ENCODE measurements around the gene DAPK1. TPM values are rescaled to one million over a fixed set of nuclear protein-coding genes. Genes with fewer than 3 reads are reported as not detected.

DAPK1 gene
- total and polyA plus RNA-seq, 2 donors (not counting 1 experiment from before 2014, with no cell fraction given), result 1.7 to 2.8 TPM

DNA sequence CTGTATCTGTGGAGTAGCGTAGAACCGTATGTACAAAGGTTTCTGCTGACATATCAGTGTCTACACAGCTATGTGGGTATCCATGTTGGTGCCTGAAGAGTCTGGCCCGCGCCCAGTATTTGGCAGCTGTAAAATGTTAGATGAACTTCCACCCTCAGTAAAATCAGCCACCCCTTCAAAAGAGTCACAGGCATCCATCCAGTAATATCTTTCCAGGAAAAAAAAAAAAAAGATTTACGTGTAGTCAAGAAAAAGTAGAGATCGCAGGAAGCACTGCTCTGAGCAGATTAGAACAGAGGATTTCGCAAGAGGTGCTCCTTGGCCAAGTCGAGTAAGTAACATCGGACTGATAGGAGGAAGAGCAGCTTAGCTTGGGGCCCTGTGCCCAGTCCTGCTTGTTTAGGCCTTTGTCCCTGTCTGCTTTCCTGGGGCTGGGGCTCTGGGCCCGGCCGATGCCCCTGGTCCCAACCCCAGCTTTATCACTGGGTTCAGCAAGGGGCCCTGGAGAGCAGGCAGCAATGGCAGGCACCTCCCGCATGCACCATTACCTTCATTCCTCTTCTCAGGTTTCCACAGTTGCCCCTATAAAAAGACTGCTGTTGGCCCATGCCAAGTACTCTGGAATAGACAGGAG lies 21.2 kb downstream of the DAPK1 start:
- Mint-ChIP-seq H3K4me1 (peaks cover 22% of the 10 kb centered on the region), H3K27me3 (peaks cover 51% of the 10 kb centered on the region), H3K27ac (no peak overlapping the region), H3K4me3 (no peak overlapping the region), H3K9me3 (ENCODE audit: insufficient read depth) (no peaks in the 10 kb centered on the region)
- H3K9ac ChIP-seq (ENCODE audit: low read length), result no peak overlapping the region
- no peak overlapping the region for H3K4me2 ChIP-seq (replicated peaks; ENCODE audit: low read depth, low read length, poor library complexity, severe bottlenecking)
- no peak overlapping the region for H2AFZ ChIP-seq (ENCODE audit: insufficient read depth, low read depth, low read length, poor library complexity, severe bottlenecking)
- 54% methylated on average over 10 of the region's 12 CpGs for WGBS (ENCODE audit: insufficient coverage)
- no peak overlapping the region for H3K27ac ChIP-seq (ENCODE audit: low read length in 2 of 2)
- ATAC-seq (ENCODE audit: low read depth), result no peak
- H3K36me3 ChIP-seq (replicated peaks in 1 of 2; ENCODE audit: control extremely low read depth in 1 of 2, control insufficient read depth in 1 of 2, extremely low read depth in 1 of 2, insufficient read depth in 2 of 2, low read length in 1 of 2), result no peaks in the 10 kb centered on the region
- peaks cover 0 to 6% (median 0%) of the 10 kb centered on the region in 3 donors for H3K9me3 ChIP-seq (ENCODE audit: control extremely low read depth in 1 of 3, control insufficient read depth in 2 of 3, insufficient read depth in 1 of 3, low read length in 2 of 3)
- ChIA-PET POLR2A (no interaction called here), CTCF (no interaction called here)
- intact Hi-C loops (cut with micrococcal nuclease), result no loop called here
- H4K20me1 ChIP-seq (ENCODE audit: control insufficient read depth, insufficient read depth, low read length, poor library complexity, severe bottlenecking), result no peaks in the 10 kb centered on the region
- peaks cover 15 to 20% of the 10 kb centered on the region in 2 donors for H3K4me1 ChIP-seq (ENCODE audit: control insufficient read depth in 2 of 2, insufficient read depth in 2 of 2, low read length in 2 of 2)
- DNase-seq, result no peak
- TF ChIP-seq, protein P1, sequence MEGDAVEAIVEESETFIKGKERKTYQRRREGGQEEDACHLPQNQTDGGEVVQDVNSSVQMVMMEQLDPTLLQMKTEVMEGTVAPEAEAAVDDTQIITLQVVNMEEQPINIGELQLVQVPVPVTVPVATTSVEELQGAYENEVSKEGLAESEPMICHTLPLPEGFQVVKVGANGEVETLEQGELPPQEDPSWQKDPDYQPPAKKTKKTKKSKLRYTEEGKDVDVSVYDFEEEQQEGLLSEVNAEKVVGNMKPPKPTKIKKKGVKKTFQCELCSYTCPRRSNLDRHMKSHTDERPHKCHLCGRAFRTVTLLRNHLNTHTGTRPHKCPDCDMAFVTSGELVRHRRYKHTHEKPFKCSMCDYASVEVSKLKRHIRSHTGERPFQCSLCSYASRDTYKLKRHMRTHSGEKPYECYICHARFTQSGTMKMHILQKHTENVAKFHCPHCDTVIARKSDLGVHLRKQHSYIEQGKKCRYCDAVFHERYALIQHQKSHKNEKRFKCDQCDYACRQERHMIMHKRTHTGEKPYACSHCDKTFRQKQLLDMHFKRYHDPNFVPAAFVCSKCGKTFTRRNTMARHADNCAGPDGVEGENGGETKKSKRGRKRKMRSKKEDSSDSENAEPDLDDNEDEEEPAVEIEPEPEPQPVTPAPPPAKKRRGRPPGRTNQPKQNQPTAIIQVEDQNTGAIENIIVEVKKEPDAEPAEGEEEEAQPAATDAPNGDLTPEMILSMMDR (IDR thresholded peaks at IDR 0.05), result no peak
- no peak for TF ChIP-seq EZH2 (IDR thresholded peaks at IDR 0.05; ENCODE audit: borderline replicate concordance, insufficient read depth, low read depth, low read length, poor library complexity, severe bottlenecking)
- H3K4me3 ChIP-seq (ENCODE audit: control extremely low read depth in 1 of 5, extremely low read depth in 1 of 5, insufficient read depth in 1 of 5, low read depth in 2 of 5, low read length in 4 of 5), result no peak overlapping the region
- H3K27me3 ChIP-seq (replicated peaks in 1 of 4; ENCODE audit: control extremely low read depth in 1 of 4, control insufficient read depth in 3 of 4, insufficient read depth in 4 of 4, low read length in 3 of 4), result peaks cover 0 to 14% (median 7%) of the 10 kb centered on the region in 4 experiments
- H3K79me2 ChIP-seq (ENCODE audit: control insufficient read depth, insufficient read depth, low read length), result no peaks in the 10 kb centered on the region

- H3K9me3 Mint-ChIP-seq (ENCODE audit: insufficient read depth), result no peaks in the 10 kb centered on the region
- H3K79me2 ChIP-seq (ENCODE audit: control insufficient read depth, insufficient read depth, low read length), result no peaks in the 10 kb centered on the region
- POLR2A ChIA-PET, result no interaction called here
Observed at GRCh38 chr9:87519461-87519860, 21.8 kb downstream of the DAPK1 start.

More at GRCh38 chr9:87519461-87519860, 21.8 kb downstream of the DAPK1 start:
- CTCF ChIA-PET, result no interaction called here
- TF ChIP-seq EZH2 (IDR thresholded peaks at IDR 0.05; ENCODE audit: borderline replicate concordance, insufficient read depth, low read depth, low read length, poor library complexity, severe bottlenecking), result no peak
- TF ChIP-seq, protein P1 (IDR thresholded peaks at IDR 0.05), result no peak
- Histone ChIP-seq H4K20me1 (ENCODE audit: control insufficient read depth, insufficient read depth, low read length, poor library complexity, severe bottlenecking) (no peaks in the 10 kb centered on the region), H3K36me3 (replicated peaks in 1 of 2; ENCODE audit: control extremely low read depth in 1 of 2, control insufficient read depth in 1 of 2, extremely low read depth in 1 of 2, insufficient read depth in 2 of 2, low read length in 1 of 2) (no peaks in the 10 kb centered on the region), H3K4me2 (replicated peaks; ENCODE audit: low read depth, low read length, poor library complexity, severe bottlenecking) (no peak overlapping the region), H3K4me1 (ENCODE audit: control insufficient read depth in 2 of 2, insufficient read depth in 2 of 2, low read length in 2 of 2) (peaks cover 15 to 20% of the 10 kb centered on the region in 2 donors), H3K4me3 (ENCODE audit: control extremely low read depth in 1 of 5, extremely low read depth in 1 of 5, insufficient read depth in 1 of 5, low read depth in 2 of 5, low read length in 4 of 5) (no peak overlapping the region), H3K9ac (ENCODE audit: low read length) (no peak overlapping the region), H3K9me3 (ENCODE audit: control extremely low read depth in 1 of 3, control insufficient read depth in 2 of 3, insufficient read depth in 1 of 3, low read length in 2 of 3) (peaks cover 0 to 11% (median 0%) of the 10 kb centered on the region in 3 donors), H3K27me3 (replicated peaks in 1 of 4; ENCODE audit: control extremely low read depth in 1 of 4, control insufficient read depth in 3 of 4, insufficient read depth in 4 of 4, low read length in 3 of 4) (peaks cover 0 to 16% (median 7%) of the 10 kb centered on the region in 4 experiments), H2AFZ (ENCODE audit: insufficient read depth, low read depth, low read length, poor library complexity, severe bottlenecking) (no peak overlapping the region), H3K27ac (ENCODE audit: low read length in 2 of 2) (no peak overlapping the region)
- WGBS (ENCODE audit: insufficient coverage), result 83% methylated on average over 3 of the region's 3 CpGs
- intact Hi-C loops (cut with micrococcal nuclease), result no loop called here
- peaks cover 48% of the 10 kb centered on the region for H3K27me3 Mint-ChIP-seq
- no peak for ATAC-seq (ENCODE audit: low read depth)
- H3K4me3 Mint-ChIP-seq, result no peak overlapping the region
- DNase-seq, result no peak
- H3K27ac Mint-ChIP-seq, result no peak overlapping the region
- peaks cover 22% of the 10 kb centered on the region for H3K4me1 Mint-ChIP-seq
